Mesodermal cell (in vitro differentiated cells): ENCODE data around the gene AMBRA1.

Source experiments
- H3K27ac ChIP-seq: 2 replicates; pipeline ENCODE4 v1.7.0; 2013; ENCODE audit warnings: mild to moderate bottlenecking, low read depth, low read length, moderate library complexity; ENCODE audit not compliant: severe bottlenecking
- H3K36me3 ChIP-seq: 2 replicates; pipeline ENCODE4 v1.7.1; 2013; ENCODE audit warnings: mild to moderate bottlenecking, low read length, moderate library complexity; ENCODE audit not compliant: control insufficient read depth, insufficient read depth
- H3K4me1 ChIP-seq: one replicate; pipeline ENCODE4 v1.7.1; 2013; ENCODE audit warnings: mild to moderate bottlenecking, low read length; ENCODE audit not compliant: insufficient read depth, control insufficient read depth, poor library complexity, severe bottlenecking
- H3K4me3 ChIP-seq: 2 replicates; pipeline ENCODE4 v1.7.0; 2013; ENCODE audit warnings: low read length, control low read depth, mild to moderate bottlenecking; ENCODE audit not compliant: insufficient read depth, poor library complexity, severe bottlenecking; ENCODE audit errors: extremely low read depth
- H3K9me3 ChIP-seq: 2 replicates; pipeline ENCODE4 v1.7.1; 2013; ENCODE audit warnings: mild to moderate bottlenecking, low read length, moderate library complexity; ENCODE audit not compliant: control insufficient read depth
- WGBS, 2 experiments: methylation state at CpG; one replicate each; pipeline ENCODE4 v1.1.5; 2013; ENCODE audit warnings: missing lambda C conversion rate in 2 of 2; ENCODE audit not compliant: insufficient coverage in 2 of 2; 5-methylcytosine and 5-hydroxymethylcytosine counted together

AMBRA1 gene

DNA sequence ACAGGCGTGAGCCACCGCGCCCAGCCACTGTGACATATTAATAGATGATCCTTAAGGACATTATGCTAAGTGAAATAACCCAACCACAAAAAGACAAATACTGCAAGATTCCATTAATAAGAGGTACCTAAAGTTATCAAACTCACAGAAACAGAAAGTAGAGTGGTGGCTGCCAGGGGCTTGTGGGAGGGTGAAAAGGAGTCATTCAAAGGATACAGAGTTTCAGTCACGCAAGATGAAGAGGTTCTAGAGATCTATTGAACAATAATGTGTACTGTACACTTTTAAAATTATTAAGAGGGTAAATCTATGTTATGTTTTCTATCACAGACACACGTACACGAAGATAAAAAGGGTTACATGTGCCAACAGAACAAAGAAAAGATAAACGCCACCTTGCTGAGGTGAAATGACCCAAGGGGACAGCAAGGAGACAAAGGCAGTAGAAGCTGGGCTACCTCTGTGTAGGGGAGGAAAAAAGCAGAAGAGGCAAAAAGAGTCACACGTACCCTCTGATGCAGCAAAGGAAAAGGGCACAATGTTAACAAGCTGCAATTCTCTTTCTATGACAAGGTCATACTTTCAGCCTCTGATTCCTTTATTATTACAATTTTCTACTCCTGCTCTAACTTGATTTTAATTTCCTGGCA, 65.3 kb downstream of the AMBRA1 start:
- 95 to 96% methylated on average over 3 to 4 of the region's 8 CpGs for WGBS, 2 experiments
- Histone ChIP-seq H3K9me3 (no peaks in the 10 kb centered on the region), H3K4me3 (no peak overlapping the region), H3K4me1 (no peaks in the 10 kb centered on the region), H3K27ac (no peak overlapping the region), H3K36me3 (peaks cover 5% of the 10 kb centered on the region)

DNA sequence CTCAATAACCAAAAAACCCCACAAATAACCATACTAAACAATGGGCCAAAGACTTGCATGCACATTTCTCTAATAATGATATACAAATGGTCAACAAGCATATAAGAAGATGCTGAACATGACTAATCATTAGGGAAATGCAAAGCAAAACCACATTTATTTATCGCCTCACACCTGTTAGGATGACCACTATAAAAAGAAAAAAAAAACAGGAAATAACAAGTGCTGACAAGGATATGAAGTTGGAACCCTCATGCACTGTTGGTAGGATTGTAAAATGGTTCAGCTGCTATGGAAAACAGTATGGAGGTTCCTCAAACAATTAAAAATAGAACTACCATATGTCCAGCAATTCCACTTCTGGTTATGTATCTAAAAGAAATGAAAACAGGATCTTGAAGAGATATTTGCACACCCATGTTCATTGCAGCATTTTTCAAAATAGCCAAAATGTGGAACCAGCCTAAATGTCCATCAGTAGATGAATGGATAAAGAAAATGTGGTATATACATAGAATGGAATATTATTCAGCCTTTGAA, 66.2 kb downstream of the AMBRA1 start:
- WGBS, 2 experiments, result no CpG with 5 or more reads among the region's 1 CpG
- no peaks in the 10 kb centered on the region for H3K9me3 ChIP-seq
- H3K4me1 ChIP-seq, result no peaks in the 10 kb centered on the region
- H3K4me3 ChIP-seq, result no peak overlapping the region
- H3K27ac ChIP-seq, result no peak overlapping the region
- peaks cover 5% of the 10 kb centered on the region for H3K36me3 ChIP-seq

DNA sequence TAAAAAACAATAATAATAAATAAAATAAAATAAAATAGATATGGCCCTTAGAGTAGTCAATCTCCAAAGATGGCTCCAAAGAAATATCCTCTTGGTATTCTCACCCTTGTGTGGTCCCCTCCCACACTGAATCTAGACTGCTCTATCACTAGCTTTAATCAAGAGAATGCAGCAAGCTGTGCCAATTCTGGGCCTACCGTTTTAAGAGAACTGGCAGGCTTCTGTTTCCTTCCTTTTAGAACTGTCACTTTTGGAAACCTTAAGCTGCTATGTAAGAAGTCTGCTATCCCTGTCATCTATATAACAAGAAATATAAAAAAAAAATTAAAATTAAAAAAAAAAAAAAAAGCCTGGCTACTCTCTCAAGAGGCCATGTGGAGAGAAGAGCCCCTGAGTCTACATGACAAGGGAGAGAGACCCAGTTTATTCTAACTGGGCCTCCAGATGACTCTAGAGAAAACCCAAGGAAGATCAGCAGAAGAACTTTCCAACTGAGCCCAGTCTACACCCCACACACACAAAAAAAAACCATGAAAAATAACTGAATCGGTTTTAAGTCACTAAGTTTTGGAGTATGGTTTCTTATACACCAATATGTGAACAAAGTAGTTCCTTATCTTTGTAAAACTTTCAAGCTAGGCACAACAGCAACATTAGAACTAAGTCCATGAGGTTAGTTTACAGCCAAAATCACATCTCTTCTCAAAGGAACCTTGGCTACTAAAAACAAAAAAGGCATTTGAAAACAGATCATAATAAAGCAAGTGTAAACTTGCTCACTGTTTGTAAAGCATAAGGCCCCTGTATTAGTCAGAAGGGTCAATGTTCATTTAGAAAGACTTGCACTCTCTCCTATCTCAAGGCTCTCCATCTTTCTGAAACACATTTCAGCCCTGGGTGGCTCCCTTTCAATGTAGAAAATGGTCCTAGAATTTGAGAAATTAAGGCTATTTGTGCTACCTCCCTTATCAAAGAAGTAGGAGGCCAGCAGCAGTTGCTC, 67.3 kb downstream of the AMBRA1 start:
- no peak overlapping the region for H3K27ac ChIP-seq
- H3K4me1 ChIP-seq, result peaks cover 6% of the 10 kb centered on the region
- peaks cover 5% of the 10 kb centered on the region for H3K36me3 ChIP-seq
- no peaks in the 10 kb centered on the region for H3K9me3 ChIP-seq
- WGBS, 2 experiments, result no CpG with 5 or more reads among the region's 2 CpGs
- no peak overlapping the region for H3K4me3 ChIP-seq

DNA sequence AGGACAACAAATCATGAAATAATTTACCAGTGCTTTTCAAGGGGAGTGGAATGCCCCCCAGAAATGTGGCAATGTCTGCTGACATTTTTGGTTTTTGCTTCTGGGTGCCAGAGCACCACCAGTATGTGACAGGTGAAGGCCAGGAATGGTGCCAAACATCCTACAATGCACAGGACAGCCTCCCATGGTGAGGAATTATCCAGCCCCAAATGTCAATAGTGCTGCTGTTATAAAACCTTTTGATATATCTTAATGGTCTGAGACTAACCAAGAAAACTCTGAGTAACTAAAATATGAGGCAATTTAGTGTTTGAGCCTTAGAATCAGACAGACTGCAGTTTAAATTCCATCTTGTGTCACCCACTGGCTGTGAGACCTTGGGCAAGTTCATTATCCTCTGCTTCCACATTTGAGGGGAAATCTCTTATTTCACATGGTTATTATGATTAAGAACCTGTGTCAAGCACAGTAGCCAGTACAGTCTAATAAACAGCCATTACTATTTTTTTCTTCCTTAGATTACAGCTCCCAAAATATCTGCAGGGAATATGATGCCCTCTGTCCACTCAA, 69.5 kb downstream of the AMBRA1 start:
- Histone ChIP-seq H3K27ac (no peak overlapping the region), H3K9me3 (no peaks in the 10 kb centered on the region), H3K36me3 (peaks cover 5% of the 10 kb centered on the region), H3K4me1 (peaks cover 16% of the 10 kb centered on the region), H3K4me3 (no peak overlapping the region)

DNA sequence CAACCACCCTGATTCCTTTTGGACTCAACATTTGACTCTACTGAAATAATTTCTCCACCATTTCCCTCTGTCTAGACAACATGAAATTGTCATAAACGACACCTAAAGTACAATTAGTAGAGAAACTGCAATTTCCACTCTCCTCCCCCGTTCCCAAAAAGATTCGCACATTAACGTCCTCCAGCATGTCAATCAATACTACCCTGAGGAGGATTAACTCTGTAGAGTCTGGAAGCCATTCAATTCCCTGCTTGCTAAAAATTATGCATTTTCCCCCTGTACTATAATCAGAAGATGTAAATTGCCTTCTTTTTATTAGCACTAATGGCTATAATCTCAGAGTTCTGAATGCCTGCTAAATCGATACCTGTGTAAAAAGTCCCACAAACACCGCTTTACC, 70.5 kb downstream of the AMBRA1 start:
- H3K36me3 ChIP-seq, result peaks cover 5% of the 10 kb centered on the region
- WGBS, 2 experiments, result 64 to 66% methylated on average over 3 to 4 of the region's 6 CpGs
- no peak overlapping the region for H3K4me3 ChIP-seq
- H3K27ac ChIP-seq, result no peak overlapping the region
- H3K9me3 ChIP-seq, result no peaks in the 10 kb centered on the region
- H3K4me1 ChIP-seq, result peaks cover 16% of the 10 kb centered on the region

DNA sequence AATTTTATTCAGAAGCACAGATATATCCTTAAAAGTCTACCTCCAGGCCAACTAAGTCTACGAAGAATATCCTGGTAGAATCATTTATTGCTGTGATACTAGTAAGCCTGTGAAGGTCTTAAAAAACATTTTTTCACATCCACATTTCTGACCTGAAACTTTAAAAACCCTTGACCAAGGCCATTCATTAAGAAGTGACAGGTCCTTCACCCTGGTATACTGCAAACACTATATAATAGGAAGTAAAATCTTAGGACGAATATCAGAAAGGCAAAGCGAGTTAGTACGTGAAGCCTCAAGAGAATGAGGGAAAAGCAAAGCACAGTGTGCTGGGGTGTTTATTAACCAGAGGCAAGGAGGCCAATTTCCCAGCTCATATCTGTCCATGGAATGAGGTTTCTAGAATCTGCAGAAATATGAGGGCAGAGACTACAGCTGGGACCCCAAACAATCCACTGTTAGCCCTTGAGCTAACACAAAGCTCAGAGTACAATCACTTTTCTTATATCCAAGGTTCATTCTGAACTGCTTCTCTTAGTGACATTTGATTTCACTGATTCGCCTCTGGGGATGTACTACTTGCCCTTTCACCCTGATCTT, 71.0 kb downstream of the AMBRA1 start:
- Histone ChIP-seq H3K27ac (no peak overlapping the region), H3K4me3 (no peak overlapping the region)
- WGBS, 2 experiments, result 70 to 83% methylated on average over 1 to 3 of the region's 5 CpGs

DNA sequence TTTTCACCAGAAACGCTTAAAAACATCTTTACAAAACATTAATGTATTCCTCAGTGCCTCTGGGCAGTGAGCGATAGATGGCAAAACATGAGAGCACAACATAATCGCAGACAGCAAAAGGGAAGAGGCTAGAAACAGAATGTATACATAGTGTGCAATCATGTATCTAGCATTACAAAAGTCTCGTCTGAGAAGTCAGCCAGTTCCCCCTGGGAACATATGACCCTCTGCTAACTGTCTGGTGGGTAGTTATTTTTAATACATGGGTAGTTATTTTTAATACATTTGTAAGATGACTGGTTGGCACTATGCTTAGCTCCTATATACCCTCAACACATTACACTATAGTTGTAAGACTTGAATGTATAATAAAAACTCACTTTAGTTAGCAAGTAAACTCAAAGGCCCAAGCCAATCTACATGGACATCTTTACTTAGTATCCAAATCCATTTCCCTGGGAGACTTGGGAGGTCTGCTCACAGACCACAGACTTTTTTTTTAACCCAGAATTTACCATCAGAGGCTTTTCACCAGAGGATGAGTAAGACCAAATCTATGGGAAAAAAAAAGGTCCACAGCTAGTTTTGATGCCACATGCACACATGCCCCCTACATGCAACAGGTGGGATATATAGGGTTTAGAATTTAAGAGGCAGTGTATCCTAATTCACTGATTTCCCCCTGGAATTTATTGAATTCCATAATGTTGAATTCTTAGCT, 71.7 kb downstream of the AMBRA1 start:
- 70 to 94% methylated on average over 3 of the region's 4 CpGs for WGBS, 2 experiments
- Histone ChIP-seq H3K4me3 (no peak overlapping the region), H3K27ac (no peak overlapping the region), H3K36me3 (peaks cover 5% of the 10 kb centered on the region), H3K4me1 (peaks cover 16% of the 10 kb centered on the region), H3K9me3 (no peaks in the 10 kb centered on the region)

More for the DNA sequence above, 71.0 kb downstream of the AMBRA1 start:
- H3K4me1 ChIP-seq, result peaks cover 16% of the 10 kb centered on the region
- peaks cover 5% of the 10 kb centered on the region for H3K36me3 ChIP-seq
- no peaks in the 10 kb centered on the region for H3K9me3 ChIP-seq

DNA sequence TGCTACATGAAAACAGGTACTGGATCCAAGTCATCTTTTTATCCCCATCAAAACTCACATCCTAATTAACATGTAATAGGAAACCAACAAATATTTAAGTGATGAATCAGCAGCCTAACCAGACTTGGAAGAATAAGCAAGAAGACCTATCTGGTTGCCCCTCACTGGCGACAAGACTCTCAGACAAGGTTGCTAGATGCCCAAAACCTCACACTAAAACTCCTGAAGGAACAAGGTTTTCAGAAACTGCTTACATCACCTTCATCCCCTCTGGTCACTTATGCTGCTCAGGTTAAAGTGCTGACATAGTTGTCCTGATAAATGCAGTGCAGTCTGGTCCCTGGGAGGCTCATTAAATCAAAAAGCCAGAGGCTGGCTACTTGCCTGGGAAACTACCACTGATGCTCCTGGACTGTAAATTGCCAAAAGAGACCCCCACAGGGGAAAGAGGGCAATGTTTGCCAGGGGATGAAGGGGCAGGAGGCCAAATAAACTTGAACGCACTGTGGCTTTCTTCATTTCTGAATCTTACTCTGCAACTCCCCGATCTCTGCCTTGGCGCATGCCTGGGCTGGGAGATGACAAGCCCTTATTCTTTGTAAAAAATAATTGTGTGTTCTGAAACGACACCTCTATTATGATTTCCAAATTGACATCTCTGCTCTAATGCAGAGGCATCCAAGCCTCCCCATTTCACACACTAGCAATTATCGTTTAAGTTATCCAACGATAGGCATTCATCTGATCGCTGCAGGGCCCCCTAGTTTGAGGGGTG, 72.7 kb downstream of the AMBRA1 start:
- Histone ChIP-seq H3K9me3 (no peaks in the 10 kb centered on the region), H3K27ac (peak overlapping the region; percentile 46), H3K4me1 (peaks cover 16% of the 10 kb centered on the region), H3K36me3 (no peaks in the 10 kb centered on the region), H3K4me3 (no peak overlapping the region)
- 93 to 98% methylated on average over 4 to 5 of the region's 8 CpGs for WGBS, 2 experiments

DNA sequence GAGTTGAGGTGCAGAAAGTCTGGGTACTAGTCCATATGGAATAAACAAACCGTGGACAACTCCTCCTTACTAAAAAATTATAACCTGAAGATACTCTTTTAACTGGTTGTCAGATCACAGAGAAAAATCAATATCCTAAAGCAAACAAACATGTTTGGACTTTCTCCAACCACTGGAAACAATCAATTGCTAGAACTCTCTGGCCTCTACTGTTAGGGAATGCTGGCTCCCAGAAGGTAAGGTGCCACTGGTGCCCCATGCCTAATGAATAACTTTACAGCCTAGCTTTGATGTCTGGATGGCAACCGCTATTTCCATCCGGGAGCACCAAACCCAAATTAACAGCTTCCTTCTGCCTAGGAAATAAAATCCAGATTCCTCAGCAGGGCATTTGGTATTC, 74.5 kb downstream of the AMBRA1 start:
- WGBS, 2 experiments, result 100% methylated on average over 2 to 3 of the region's 3 CpGs

More for the DNA sequence above, 74.5 kb downstream of the AMBRA1 start:
- peaks cover 4% of the 10 kb centered on the region for H3K36me3 ChIP-seq
- no peak overlapping the region for H3K4me3 ChIP-seq
- no peaks in the 10 kb centered on the region for H3K9me3 ChIP-seq
- no peak overlapping the region for H3K27ac ChIP-seq
- H3K4me1 ChIP-seq, result peaks cover 16% of the 10 kb centered on the region
